ENCODE data around the gene AMER2.

- TF ChIP-seq CTCF (conservative IDR thresholded peaks at IDR 0.05; ENCODE audit: low read length), result no peak
- no peak for TF ChIP-seq EZH2phosphoT487 (IDR thresholded peaks at IDR 0.05; ENCODE audit: borderline replicate concordance, low read depth, low read length)
These were observed 59.3 kb downstream of the AMER2 start for GRCh38 chr13:25112695-25113255.
